Measurements from ENCODE around the gene SUPT5H. TPM values are rescaled to one million over a fixed set of nuclear protein-coding genes. Genes with fewer than 3 reads are reported as not detected.

The SUPT5H gene
- 102 TPM for total RNA-seq

- intact Hi-C loops (cut with DNase I), result no loop called here
- ATAC-seq (peak; percentile 99), DNase-seq (ENCODE audit: low spot score) (peak; percentile 98)
Measured at GRCh38 chr19:39445196-39446111, at the start of gene SUPT5H. Gene SUPT5H (plus strand): TSS chr19:39445582. CDS start chr19:39445891, 309 bp downstream.

DNA sequence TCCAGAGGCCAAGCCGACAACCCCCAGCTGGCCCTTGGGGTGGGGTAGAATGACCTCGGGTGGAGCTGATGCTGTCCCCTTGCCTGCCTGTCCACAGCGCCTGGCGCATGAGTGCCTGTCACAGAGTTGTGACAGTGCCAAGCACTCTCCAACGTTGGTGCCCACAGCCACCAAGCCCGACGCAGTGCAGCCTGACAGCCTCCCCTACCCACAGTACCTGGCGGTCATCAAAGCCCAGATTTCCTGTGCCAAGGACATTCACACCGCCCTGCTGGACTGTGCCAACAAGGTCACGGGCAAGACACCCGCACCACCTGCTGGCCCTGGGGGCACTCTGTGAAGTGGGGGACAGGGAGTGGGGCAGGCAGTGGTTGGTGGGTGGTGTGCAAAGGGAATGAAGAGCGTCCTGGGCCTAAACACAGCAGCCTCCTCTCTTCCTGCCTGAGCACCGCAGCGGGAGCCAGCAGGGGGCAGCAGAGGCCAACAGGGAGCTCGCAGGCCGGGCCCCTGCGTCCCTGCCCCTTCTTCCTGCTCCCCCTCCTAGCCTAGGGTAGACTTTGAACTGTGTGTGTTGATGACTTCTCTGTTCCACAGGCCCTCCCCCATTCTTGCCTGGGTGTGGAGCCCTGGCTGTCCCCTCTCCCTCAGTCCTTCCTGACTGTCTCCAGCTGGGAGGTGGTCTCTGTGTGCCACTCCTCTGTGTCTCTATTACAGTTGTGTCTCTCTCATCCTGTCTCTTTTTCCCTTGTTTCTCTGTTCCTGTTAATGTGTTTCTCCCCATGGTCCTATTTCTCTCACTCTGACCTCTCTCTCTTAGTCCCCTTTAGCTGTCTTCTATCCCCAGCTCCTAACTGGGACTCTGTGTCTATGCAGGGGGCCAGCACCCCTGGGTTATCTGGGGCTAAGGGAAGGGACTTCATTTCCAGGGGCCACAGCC lies 47.8 kb upstream of the SUPT5H start:
- intact Hi-C loops (cut with DNase I), result loop anchor here (10.0 kb wide), 1 partner anchor 53 kb away; the partner anchor contains the start of gene SAMD4B
- ATAC-seq (peak; percentile 83), DNase-seq (ENCODE audit: low spot score) (peak; percentile 95)

- peak; percentile 83 for DNase-seq (ENCODE audit: low spot score)
- intact Hi-C loops (cut with DNase I), result loop anchor here (10.0 kb wide), 1 partner anchor 54 kb away; the partner anchor contains the start of gene SAMD4B
- ATAC-seq, result peak; percentile 10
Measured at GRCh38 chr19:39398297-39398864, 47.0 kb upstream of the SUPT5H start.

DNA sequence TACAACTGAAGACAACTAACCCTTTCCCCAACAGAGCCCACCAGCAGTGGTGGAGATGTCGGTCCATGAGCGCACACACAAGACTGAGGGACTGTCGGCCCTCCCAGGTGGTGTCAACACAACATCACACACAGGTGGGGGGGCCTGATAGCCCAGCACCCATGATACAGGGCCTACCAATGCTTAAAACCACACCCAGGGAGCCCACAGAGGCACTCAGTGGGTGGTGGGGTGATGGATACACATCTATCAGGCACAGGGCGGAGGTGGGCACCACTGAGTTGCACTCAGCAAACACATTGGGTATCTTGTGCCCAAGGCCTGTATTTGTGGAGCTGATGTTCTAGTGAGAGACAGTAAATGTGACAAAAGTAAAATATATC lies 45.7 kb upstream of the SUPT5H start:
- ATAC-seq (no peak), DNase-seq (ENCODE audit: low spot score) (no peak)
- intact Hi-C loops (cut with DNase I), result loop anchor here (10.0 kb wide), 1 partner anchor 55 kb away; the partner anchor contains the start of gene SAMD4B

- ATAC-seq, result no peak
- DNase-seq (ENCODE audit: low spot score), result no peak
- intact Hi-C loops (cut with DNase I), result no loop called here
Measured at GRCh38 chr19:39400061-39400460, 45.3 kb upstream of the SUPT5H start.

DNA sequence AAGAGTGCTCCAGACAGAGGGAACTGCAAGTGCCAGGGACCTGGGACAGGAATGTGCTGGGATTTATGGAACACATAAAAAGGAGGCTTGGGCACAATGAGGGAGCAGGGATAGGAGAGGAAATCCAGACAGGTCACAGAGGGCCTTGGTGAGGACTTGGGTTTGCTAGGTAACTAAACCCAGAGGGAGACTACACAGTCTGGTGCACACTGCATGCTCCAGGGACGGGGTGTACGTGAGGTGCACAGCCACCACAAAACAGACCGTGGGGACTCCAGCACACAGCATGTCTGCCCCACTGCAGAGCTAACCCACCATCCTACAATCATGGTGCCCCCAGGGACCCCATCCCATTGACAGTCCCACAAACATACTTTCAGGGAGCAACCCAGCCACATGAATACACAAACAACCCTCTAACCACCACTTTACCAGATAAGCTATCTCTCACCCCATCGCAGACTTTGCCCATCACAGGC lies 44.3 kb upstream of the SUPT5H start:
- intact Hi-C loops (cut with DNase I), result no loop called here
- DNase-seq (ENCODE audit: low spot score) (no peak), ATAC-seq (no peak)

DNA sequence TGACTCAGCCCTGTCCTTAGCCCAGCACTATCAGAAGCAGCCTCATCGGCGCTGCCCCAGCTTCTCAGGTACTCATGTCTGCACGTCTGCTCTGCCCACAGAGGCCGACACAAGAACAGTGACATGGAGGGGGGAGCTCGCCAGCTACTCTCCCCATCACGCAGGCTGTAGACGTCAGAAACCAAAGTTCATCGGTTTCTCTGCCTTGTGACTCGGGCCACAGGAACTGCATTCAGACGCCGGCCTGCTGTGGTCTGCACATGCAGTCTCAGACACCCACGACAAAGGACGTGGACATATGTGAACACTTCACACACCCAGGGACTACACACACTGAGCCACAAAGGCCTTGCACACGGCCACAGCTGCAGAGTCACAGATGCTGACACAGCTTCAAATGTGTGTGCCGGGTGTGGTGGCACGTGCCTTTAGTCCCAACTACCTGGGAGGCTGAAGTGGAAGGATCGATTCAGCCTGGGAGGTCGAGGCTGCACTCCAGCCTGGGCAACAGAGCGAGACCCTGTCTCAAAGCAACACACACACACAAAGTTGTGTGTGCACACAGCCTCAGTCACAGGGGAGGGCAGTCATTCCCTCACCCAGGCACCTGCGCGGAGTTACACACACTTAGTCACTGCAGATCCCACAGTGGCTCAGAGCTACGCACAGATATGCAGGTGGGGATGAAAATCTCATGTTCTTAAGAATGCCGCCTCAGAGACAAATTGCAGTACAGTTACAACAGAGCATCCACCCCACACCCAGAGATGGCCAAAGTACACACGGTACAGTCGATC lies 43.6 kb upstream of the SUPT5H start:
- intact Hi-C loops (cut with DNase I), result no loop called here
- ATAC-seq, result no peak
- peak; percentile 76 for DNase-seq (ENCODE audit: low spot score)

GRCh38 chr19:39402346-39403300 lies 42.8 kb upstream of the SUPT5H start:
- peak; percentile 95 for DNase-seq (ENCODE audit: low spot score)
- intact Hi-C loops (cut with DNase I), result no loop called here
- ATAC-seq, result peak; percentile 59

- peak; percentile 78 for ATAC-seq
- peak; percentile 99 for DNase-seq (ENCODE audit: low spot score)
- intact Hi-C loops (cut with DNase I), result no loop called here
Measured at GRCh38 chr19:39403331-39404312, 41.8 kb upstream of the SUPT5H start.

GRCh38 chr19:39405261-39405957 lies 40.0 kb upstream of the SUPT5H start:
- ATAC-seq (no peak), DNase-seq (ENCODE audit: low spot score) (no peak)

DNA sequence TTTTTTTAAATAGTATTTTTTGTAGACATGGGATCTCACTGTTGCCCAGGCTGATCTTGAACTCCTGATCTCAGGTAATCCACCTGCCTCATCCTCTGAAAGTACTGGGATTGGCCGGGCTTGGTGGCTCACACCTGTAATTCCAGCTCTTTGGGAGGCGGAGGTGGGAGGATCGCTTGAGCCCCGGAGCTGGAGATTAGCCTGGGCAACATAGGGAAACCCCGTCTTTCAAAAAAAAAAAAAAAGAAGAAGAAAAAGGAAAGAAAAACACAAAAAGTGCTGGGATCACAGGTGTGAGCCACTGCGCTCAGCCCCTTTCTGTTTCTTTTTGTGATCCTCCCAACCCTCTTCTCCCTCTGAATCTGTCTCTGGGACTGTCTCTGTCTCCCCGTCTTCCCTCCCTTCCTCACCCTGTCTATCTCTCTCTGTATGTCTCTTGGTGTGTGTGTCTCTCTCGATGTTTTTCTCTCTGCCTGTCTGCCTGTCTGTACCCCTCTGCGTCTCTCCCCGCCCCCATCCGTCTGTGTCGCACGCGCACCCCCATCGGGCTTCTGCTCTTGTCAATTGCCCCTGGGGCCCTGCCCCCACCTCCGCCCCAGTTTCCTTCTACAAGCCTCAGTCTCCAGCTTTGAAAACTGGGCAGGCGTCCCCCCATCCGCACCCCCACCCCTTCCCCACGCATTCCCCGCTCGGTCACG lies 39.3 kb upstream of the SUPT5H start:
- intact Hi-C loops (cut with DNase I), result no loop called here
- ATAC-seq (no peak), DNase-seq (ENCODE audit: low spot score) (no peak)

More at GRCh38 chr19:39405261-39405957, 40.0 kb upstream of the SUPT5H start:
- intact Hi-C loops (cut with DNase I), result no loop called here

- intact Hi-C loops (cut with DNase I), result no loop called here
- DNase-seq (ENCODE audit: low spot score) (peak; percentile 96), ATAC-seq (peak; percentile 29)
Measured at GRCh38 chr19:39406656-39407409, 38.5 kb upstream of the SUPT5H start, which contains the start of gene ZFP36. Gene ZFP36 (plus strand): TSS chr19:39406847. CDS start chr19:39406905, 58 bp downstream.

DNA sequence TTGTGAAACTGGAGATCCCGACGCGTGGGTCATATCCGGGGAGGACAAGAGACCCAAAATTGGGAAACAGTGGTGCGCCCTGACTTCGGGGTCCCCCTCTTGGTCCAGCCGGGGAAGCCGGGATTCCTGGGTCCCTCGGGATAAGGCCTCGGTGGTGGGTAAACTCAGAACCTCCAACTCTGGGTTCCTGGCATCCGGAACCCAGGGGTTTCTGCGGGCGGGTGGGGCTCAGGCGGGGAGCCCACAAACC lies 38.0 kb upstream of the SUPT5H start:
- intact Hi-C loops (cut with DNase I), result no loop called here
- DNase-seq (ENCODE audit: low spot score) (peak; percentile 74), ATAC-seq (no peak)

GRCh38 chr19:39407660-39408391 lies 37.6 kb upstream of the SUPT5H start:
- no peak for ATAC-seq
- intact Hi-C loops (cut with DNase I), result no loop called here
- DNase-seq (ENCODE audit: low spot score), result peak; percentile 76
